Glutamatergic neuron (in vitro differentiated cells): ENCODE results near the gene STX11. TPM values are rescaled to one million over a fixed set of nuclear protein-coding genes. Genes with fewer than 3 reads are reported as not detected.

Experiments
- DNase-seq: peaks from one replicate; pipeline ENCODE4 v3.0.0; 2022
- H3K27ac Mint-ChIP-seq: one replicate; pipeline ENCODE4 v1.8.0; 2020; ENCODE audit warnings: mild to moderate bottlenecking, mixed read lengths, inconsistent platforms; ENCODE audit not compliant: unreplicated experiment
- H3K27me3 Mint-ChIP-seq: one replicate; pipeline ENCODE4 v1.8.0; 2020; ENCODE audit warnings: mild to moderate bottlenecking, moderate library complexity, mixed read lengths, inconsistent platforms; ENCODE audit not compliant: unreplicated experiment
- H3K36me3 Mint-ChIP-seq: one replicate; pipeline ENCODE4 v1.8.0; 2020; ENCODE audit warnings: mild to moderate bottlenecking, mixed read lengths, inconsistent platforms; ENCODE audit not compliant: unreplicated experiment
- H3K4me1 Mint-ChIP-seq: one replicate; pipeline ENCODE4 v1.8.0; 2020; ENCODE audit warnings: mild to moderate bottlenecking, low read depth, mixed read lengths, inconsistent platforms; ENCODE audit not compliant: unreplicated experiment
- H3K4me3 Mint-ChIP-seq: one replicate; pipeline ENCODE4 v1.8.0; 2020; ENCODE audit warnings: mild to moderate bottlenecking, mixed read lengths, inconsistent platforms; ENCODE audit not compliant: unreplicated experiment
- H3K9me3 Mint-ChIP-seq: one replicate; pipeline ENCODE4 v1.8.0; 2020; ENCODE audit warnings: mild to moderate bottlenecking, moderate library complexity, mixed read lengths, inconsistent platforms; ENCODE audit not compliant: unreplicated experiment
- total RNA-seq: library from RNA; stranded (reverse); fragmentation: NEBNext Ultra II Directional; extraction: Animal tissue kit (Norgen Biotek cat#: 25700); gene quantifications from one replicate; pipeline ENCODE4 v1.2.1, GENCODE V29; 2021; ENCODE audit not compliant: unreplicated experiment
- TF ChIP-seq, protein P1 (sequence below): fragments of 200-600 bp; sonication (generic); IDR thresholded peaks from one replicate; pipeline ENCODE4 v1.5.0; 2021; ENCODE audit not compliant: partially characterized antibody, unreplicated experiment

STX11 gene
- total RNA-seq, 1 donor from 2014 or later = not detected

DNA sequence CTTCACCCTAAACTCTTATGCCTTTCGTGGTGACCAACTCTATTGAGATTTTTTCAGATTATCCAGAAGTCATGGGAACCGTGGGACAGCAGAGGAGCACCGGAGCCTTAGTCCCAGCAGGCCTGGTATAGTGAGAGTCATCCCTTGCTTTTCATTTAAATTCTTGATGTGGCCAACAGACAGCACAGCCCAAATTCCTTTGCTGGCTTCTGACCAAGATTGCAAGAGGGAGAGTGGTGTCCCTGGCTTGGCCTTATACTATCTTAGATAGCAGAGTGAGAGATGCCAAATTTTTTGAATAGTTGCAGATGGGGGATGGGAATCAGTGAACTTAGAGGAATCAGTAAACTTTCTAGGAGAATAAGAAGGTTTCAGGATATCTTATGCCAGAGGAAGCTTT lies 7.8 kb downstream of the STX11 start:
- H3K4me3 Mint-ChIP-seq = no peak overlapping the region
- peaks cover 2% of the 10 kb centered on the region for H3K27me3 Mint-ChIP-seq
- TF ChIP-seq, protein P1, sequence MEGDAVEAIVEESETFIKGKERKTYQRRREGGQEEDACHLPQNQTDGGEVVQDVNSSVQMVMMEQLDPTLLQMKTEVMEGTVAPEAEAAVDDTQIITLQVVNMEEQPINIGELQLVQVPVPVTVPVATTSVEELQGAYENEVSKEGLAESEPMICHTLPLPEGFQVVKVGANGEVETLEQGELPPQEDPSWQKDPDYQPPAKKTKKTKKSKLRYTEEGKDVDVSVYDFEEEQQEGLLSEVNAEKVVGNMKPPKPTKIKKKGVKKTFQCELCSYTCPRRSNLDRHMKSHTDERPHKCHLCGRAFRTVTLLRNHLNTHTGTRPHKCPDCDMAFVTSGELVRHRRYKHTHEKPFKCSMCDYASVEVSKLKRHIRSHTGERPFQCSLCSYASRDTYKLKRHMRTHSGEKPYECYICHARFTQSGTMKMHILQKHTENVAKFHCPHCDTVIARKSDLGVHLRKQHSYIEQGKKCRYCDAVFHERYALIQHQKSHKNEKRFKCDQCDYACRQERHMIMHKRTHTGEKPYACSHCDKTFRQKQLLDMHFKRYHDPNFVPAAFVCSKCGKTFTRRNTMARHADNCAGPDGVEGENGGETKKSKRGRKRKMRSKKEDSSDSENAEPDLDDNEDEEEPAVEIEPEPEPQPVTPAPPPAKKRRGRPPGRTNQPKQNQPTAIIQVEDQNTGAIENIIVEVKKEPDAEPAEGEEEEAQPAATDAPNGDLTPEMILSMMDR = no peak
- no peaks in the 10 kb centered on the region for H3K4me1 Mint-ChIP-seq
- DNase-seq = no peak
- no peak overlapping the region for H3K27ac Mint-ChIP-seq
- H3K9me3 Mint-ChIP-seq = no peaks in the 10 kb centered on the region
- H3K36me3 Mint-ChIP-seq = no peaks in the 10 kb centered on the region

DNA sequence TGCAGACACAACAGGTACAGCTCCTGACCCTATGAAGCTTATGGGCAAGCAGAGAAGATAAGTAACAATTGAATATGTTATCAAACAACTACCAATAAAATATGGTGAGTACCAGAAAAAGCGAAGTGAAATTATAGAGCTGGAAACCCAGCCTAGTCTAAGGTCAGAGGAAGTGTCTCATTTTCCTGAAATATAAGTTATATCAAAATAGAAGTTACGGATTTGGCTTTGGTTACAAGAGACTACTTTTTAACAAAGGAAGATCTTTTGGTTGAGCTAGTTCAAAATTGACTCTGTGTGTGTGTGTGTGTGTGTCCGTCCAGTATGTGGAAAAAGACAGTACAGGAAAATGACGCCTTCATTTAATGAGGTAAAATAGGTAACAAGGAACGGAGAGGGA lies 8.9 kb downstream of the STX11 start:
- H3K4me3 Mint-ChIP-seq = no peak overlapping the region
- no peaks in the 10 kb centered on the region for H3K9me3 Mint-ChIP-seq
- peaks cover 2% of the 10 kb centered on the region for H3K27me3 Mint-ChIP-seq
- no peaks in the 10 kb centered on the region for H3K36me3 Mint-ChIP-seq
- H3K4me1 Mint-ChIP-seq = no peaks in the 10 kb centered on the region
- no peak overlapping the region for H3K27ac Mint-ChIP-seq
- TF ChIP-seq, protein P1 = no peak
- DNase-seq = no peak

DNA sequence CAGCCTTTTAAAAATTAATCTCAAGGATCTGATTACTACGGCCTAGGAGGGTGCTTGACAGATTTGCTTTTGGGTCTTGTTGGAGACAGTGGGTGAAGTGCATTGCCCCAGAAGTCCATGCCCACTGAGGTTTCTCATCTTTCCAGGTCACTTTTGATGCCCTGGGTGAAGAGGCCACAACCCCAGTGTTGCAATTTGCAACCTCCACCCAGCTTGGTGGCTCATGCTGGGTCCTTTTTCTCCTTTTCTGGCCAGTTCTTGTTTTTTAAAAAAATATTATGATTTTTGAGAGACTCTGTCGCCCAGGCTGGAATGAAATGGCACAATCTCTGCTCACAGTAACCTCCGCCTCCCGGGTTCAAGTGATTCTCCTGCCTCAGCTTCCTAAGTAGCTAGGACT lies 9.4 kb downstream of the STX11 start:
- Mint-ChIP-seq H3K4me1 (no peaks in the 10 kb centered on the region), H3K36me3 (no peaks in the 10 kb centered on the region), H3K4me3 (no peak overlapping the region), H3K27me3 (peaks cover 2% of the 10 kb centered on the region), H3K27ac (no peak overlapping the region), H3K9me3 (no peaks in the 10 kb centered on the region)
- DNase-seq = no peak
- TF ChIP-seq, protein P1 = no peak

DNA sequence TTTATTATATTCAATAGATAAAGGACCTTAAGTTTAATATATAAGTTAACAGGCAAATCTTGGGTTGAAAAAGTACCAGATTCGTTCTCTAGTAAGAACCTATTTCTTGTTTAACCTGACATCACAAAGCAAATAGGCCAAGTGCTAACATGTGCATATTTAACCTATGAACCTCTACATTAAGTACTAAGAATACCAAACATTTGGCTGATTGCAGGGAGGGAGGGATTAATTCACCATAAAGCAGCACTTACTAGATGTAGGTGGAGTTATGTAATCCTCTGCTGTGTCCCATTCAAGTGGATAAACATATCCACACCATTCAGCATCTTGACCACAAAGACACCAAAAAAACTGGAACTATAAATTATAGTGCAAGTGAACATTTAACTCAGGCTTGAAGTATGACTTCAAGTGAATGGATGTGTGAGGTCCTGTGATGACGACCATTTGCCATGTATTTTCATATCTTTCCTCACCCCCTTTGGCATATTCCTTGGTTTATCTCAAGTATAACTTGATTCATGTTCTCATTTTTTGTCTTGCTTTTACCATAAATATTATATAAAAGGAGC lies 10.2 kb downstream of the STX11 start:
- Mint-ChIP-seq H3K36me3 (no peaks in the 10 kb centered on the region), H3K9me3 (no peaks in the 10 kb centered on the region), H3K4me1 (no peaks in the 10 kb centered on the region), H3K27ac (no peak overlapping the region), H3K27me3 (peaks cover 2% of the 10 kb centered on the region), H3K4me3 (no peak overlapping the region)
- no peak for DNase-seq
- TF ChIP-seq, protein P1 = no peak

DNA sequence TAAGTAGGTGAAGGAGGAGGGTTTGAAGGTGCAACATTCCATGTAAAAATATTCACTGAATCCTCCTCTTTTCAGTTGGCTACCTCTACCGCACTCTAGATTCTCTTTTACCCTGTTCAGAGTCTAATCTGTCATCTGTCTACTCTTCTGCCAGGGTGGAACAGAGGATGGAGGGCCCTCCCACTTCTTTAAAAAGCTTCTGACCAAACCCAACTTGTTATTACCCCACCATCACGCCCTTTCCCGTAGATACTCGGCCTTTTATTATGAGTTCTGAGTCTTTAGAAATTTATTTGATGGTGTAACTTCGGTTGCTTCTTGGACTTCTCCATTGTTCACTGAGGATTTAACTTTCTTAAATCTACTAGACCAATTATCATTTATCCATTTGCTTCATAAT lies 11.7 kb downstream of the STX11 start:
- Mint-ChIP-seq H3K27me3 (peaks cover 2% of the 10 kb centered on the region), H3K4me1 (no peaks in the 10 kb centered on the region), H3K9me3 (no peaks in the 10 kb centered on the region), H3K4me3 (no peak overlapping the region), H3K36me3 (no peaks in the 10 kb centered on the region), H3K27ac (no peak overlapping the region)
- TF ChIP-seq, protein P1 = no peak
- DNase-seq = no peak
